B cell (primary cell): Measurements from ENCODE around the gene COL13A1.

ENCODE experiments used
- CTCF ChIP-seq: fragments of 200-600 bp; IDR thresholded peaks from one replicate; pipeline ENCODE4 v1.8.0; 2022; ENCODE audit warnings: antibody characterized with exemption, mild to moderate bottlenecking
- EZH2 ChIP-seq: IDR thresholded peaks from 2 replicates; pipeline ENCODE4 v1.6.1; 2012; ENCODE audit warnings: borderline replicate concordance, low read depth, mild to moderate bottlenecking, moderate library complexity, low read length; ENCODE audit not compliant: insufficient read depth, poor library complexity, severe bottlenecking

DNA sequence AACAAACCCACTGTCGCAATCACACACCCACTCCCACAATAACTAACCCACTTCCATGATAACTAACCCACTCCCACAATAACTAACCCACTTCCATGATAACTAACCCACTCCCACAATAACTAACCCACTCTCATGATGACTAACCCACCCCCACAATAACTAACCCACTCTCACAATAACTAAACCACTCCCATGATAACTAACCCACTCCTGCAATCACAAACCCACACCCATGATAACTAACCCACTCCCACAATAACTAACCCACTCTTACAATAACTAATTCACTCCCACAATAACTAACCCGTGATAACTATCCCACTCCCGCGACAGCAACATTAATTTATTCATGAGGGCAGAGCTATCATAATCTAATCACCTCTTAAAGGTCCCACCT, 105.8 kb downstream of the COL13A1 start:
- TF ChIP-seq CTCF, result no peak
- no peak for TF ChIP-seq EZH2
